T-helper 1 cell (primary cell): Measurements from ENCODE around the gene TAF13.

Experiments
- DNase-seq, 5 donors: peaks; one replicate each; pipeline ENCODE4 v3.0.0-alpha.2; 2012 to 2020
- total RNA-seq, 4 donors: gene quantifications; one replicate each; lab custom pipeline; 2026; lab: John Stamatoyannopoulos, UW

The TAF13 gene
- total RNA-seq, result 17.7 to 30.1 (median 20.0) reads per million in 4 donors

GRCh38 chr1:109075531-109076490 lies at the start of gene TAF13:
TSS of gene TAF13 (minus strand) at chr1:109076003. CDS start at chr1:109075947, 56 bp downstream.
- DNase-seq, result peak; percentile 73 to 92 (median 77)

- DNase-seq, result no peak
These were observed 44.6 kb upstream of the TAF13 start for GRCh38 chr1:109120356-109120755.

GRCh38 chr1:109118089-109118488 lies 42.3 kb upstream of the TAF13 start:
- no peak for DNase-seq

GRCh38 chr1:109116286-109116685 lies 40.5 kb upstream of the TAF13 start:
- DNase-seq, result no peak

- DNase-seq, result no peak
These were observed 39.9 kb upstream of the TAF13 start for GRCh38 chr1:109115685-109116084.

GRCh38 chr1:109114342-109114674 lies 38.5 kb upstream of the TAF13 start:
- no peak for DNase-seq

GRCh38 chr1:109113590-109114341 lies 38.0 kb upstream of the TAF13 start, which contains the start of gene ELAPOR1:
TSS of gene ELAPOR1 (plus strand) at chr1:109114115. CDS start at chr1:109114184, 69 bp downstream.
- DNase-seq, result peak; percentile 83 to 92 (median 86)

GRCh38 chr1:109112652-109113285 lies 37.0 kb upstream of the TAF13 start:
- peak; percentile 70 to 87 (median 81) for DNase-seq

- DNase-seq, result peak in 1 of 5 donors; percentile 24
These were observed 36.4 kb upstream of the TAF13 start for GRCh38 chr1:109112056-109112651.

GRCh38 chr1:109111386-109112055 lies 35.7 kb upstream of the TAF13 start:
- no peak for DNase-seq

- no peak for DNase-seq
These were observed 34.1 kb upstream of the TAF13 start for GRCh38 chr1:109109906-109110305.

- no peak for DNase-seq
These were observed 32.0 kb upstream of the TAF13 start for GRCh38 chr1:109107785-109108184.

GRCh38 chr1:109105881-109106280 lies 30.1 kb upstream of the TAF13 start:
- no peak for DNase-seq

GRCh38 chr1:109104364-109105151 lies 28.8 kb upstream of the TAF13 start:
- no peak for DNase-seq

GRCh38 chr1:109099938-109100773 lies 24.4 kb upstream of the TAF13 start:
- peak; percentile 90 to 97 (median 94) for DNase-seq

GRCh38 chr1:109096120-109096519 lies 20.3 kb upstream of the TAF13 start:
- DNase-seq, result no peak

- no peak for DNase-seq
These were observed 19.8 kb upstream of the TAF13 start for GRCh38 chr1:109095631-109096030.

- DNase-seq, result no peak
These were observed 19.1 kb upstream of the TAF13 start for GRCh38 chr1:109094871-109095270.

- no peak for DNase-seq
These were observed 18.6 kb upstream of the TAF13 start for GRCh38 chr1:109094377-109094803.

- DNase-seq, result peak in 1 of 5 donors; percentile 20
These were observed 16.0 kb upstream of the TAF13 start for GRCh38 chr1:109091839-109092193.
